Fibroblast of lung (primary cell): Measurements from ENCODE around the gene TANC1.

ENCODE experiments used
- CTCF ChIP-seq, 2 donors: IDR thresholded peaks in 1 of 2; conservative IDR thresholded peaks in 1 of 2; 1 replicate in 1 of 2; 2 replicates in 1 of 2; pipeline ENCODE4 v1.5.1; 2011 to 2012; ENCODE audit warnings: low read length in 2 of 2, control low read depth in 1 of 2, inconsistent platforms in 1 of 2, low read depth in 1 of 2, mild to moderate bottlenecking in 1 of 2
- EZH2 ChIP-seq: IDR thresholded peaks from 2 replicates; pipeline ENCODE4 v1.5.1; 2012; ENCODE audit warnings: low read length, control low read depth, mild to moderate bottlenecking; ENCODE audit errors: missing control alignments

DNA sequence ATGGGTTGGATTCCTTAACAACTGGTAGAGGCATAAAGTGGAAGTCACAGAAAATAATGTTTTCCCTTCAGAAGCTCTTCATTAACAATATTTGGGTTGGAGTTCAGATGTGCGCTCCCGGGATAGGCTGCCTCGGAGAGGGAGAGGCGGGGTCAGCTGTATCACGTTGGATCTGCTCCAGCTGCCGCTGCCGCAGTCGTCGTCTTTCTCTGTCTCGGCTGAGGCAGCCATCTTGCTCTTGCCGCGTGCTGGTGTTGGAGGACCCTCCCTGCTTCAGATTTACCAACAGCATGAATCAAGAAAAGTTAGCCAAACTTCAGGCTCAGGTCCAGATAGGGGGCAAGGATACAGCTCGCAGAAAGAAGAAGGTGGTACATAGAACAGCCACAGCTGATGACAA lies 35.1 kb downstream of the TANC1 start:
- TF ChIP-seq CTCF (conservative IDR thresholded peaks at IDR 0.05 in 1 of 2, IDR thresholded peaks at IDR 0.05 in 1 of 2; ENCODE audit: low read depth in 1 of 2, low read length in 2 of 2) (no peak), EZH2 (no peak)
